Choroid plexus epithelial cell (primary cell): ENCODE results near the gene UHRF2.

ENCODE experiments used
- DNase-seq: peaks from one replicate; pipeline ENCODE4 v3.0.0-alpha.2; 2010; ENCODE audit warnings: low read depth
- H3K4me3 ChIP-seq: 2 replicates; pipeline ENCODE4 v1.5.1; 2011; ENCODE audit warnings: low read depth, mild to moderate bottlenecking, control low read depth, low read length, moderate library complexity
- TF ChIP-seq, protein P1 (sequence below): conservative IDR thresholded peaks from 2 replicates; pipeline ENCODE4 v1.5.1; 2011; ENCODE audit warnings: low read depth, mild to moderate bottlenecking, control low read depth, inconsistent platforms, low read length, moderate library complexity

The UHRF2 gene

DNA sequence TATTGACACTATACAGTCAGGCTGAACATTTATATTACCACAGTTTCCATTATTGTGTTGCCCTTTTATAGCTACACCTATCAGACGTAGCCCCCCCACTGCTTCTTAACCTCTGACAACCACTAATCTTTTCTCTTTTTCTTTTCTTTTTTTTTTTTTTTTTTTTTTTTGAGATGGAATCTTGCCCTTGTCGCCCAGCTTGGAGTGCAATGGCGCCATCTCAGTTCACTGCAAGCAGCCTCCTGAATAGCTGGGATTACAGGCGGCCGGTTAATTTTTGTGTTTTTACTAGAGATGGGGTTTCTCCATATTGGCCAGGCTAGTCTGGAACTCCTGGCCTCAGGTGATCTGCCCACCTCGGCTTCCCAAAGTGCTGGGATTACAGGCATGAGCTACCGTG, 75.4 kb downstream of the UHRF2 start:
- DNase-seq: peak; percentile 13
- TF ChIP-seq, protein P1, sequence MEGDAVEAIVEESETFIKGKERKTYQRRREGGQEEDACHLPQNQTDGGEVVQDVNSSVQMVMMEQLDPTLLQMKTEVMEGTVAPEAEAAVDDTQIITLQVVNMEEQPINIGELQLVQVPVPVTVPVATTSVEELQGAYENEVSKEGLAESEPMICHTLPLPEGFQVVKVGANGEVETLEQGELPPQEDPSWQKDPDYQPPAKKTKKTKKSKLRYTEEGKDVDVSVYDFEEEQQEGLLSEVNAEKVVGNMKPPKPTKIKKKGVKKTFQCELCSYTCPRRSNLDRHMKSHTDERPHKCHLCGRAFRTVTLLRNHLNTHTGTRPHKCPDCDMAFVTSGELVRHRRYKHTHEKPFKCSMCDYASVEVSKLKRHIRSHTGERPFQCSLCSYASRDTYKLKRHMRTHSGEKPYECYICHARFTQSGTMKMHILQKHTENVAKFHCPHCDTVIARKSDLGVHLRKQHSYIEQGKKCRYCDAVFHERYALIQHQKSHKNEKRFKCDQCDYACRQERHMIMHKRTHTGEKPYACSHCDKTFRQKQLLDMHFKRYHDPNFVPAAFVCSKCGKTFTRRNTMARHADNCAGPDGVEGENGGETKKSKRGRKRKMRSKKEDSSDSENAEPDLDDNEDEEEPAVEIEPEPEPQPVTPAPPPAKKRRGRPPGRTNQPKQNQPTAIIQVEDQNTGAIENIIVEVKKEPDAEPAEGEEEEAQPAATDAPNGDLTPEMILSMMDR: peak; percentile 27
- H3K4me3 ChIP-seq: no peak overlapping the region

DNA sequence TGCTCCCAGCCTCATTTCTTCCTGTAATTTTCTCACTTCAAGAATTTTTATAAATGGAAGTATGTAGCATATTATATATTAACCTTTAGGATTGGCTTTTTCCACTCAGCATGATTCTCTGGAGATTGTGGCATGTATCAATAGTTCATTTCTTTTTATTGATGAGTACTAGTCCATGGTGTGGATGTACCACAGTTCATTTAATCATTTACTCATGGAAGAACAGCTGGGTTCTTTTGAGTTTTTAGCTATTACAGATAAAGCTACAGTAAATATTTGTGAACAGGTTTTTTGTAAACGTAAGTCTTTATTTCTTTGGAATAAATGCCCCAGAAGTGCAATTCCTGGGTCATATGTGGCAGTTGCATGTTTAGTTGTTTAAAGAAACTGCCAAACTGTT, 76.1 kb downstream of the UHRF2 start:
- no peak for DNase-seq
- no peak overlapping the region for H3K4me3 ChIP-seq
- TF ChIP-seq, protein P1: no peak

DNA sequence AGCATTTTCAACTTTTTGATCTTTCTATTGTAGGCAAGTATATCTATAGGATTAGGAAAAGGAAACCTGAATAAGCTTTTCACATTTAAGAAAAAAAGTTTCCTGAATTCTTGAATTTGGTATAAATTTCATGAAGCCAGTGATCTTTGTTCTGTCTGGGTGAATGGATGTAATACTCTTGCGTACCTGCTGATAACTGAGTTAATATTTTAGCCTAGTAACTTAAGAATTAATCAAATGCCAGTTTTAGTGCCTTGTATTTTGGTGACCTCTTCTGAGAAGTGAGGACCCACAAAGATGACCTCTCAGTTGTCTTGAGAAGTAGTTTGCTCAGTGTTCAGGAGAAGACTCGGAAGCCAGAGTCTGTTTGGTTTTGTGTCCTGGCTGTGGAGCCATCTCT, 77.9 kb downstream of the UHRF2 start:
- DNase-seq: no peak
- TF ChIP-seq, protein P1: no peak

DNA sequence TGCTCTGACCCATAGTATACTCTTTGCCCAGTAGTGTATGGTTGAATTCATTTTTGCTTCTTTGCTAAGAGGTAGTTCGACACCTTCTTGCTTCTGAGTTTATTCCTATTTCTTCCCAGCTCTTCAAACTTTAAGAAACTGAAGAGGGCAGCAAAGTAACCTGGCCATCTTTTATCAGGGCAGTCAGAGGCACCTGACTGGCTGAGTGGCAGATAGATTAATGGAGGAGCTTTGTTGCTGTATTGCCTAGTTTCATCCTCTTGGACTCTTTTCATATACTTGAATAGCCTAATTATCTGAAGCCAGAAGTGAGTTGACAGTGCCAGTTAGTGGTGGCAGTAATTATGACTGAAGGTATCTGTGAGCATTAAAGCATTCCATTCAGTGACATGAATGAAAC, 82.5 kb downstream of the UHRF2 start:
- TF ChIP-seq, protein P1: no peak
- no peak overlapping the region for H3K4me3 ChIP-seq

More for the DNA sequence above, 77.9 kb downstream of the UHRF2 start:
- no peak overlapping the region for H3K4me3 ChIP-seq

DNA sequence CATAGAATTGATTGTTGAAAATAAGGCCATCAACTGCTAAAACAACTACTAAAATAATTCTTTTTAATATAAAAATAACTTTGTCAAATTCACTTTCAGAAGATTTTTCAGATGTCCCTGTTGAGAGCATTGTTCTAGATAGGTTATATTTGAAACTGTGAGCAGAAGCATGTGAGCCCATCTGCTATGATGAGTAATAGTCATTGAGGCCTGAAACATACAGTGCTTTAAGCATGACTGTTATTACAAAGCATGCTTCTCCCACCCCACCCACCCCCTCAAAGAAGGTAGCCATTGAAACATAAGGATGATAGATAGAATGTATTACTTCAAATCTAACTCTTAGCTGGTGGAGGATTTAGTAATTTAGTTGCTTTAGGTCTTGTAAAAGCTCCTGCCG, 86.0 kb downstream of the UHRF2 start:
- TF ChIP-seq, protein P1: no peak
- peak; percentile 67 for DNase-seq
- no peak overlapping the region for H3K4me3 ChIP-seq

More for the DNA sequence above, 82.5 kb downstream of the UHRF2 start:
- DNase-seq: no peak

DNA sequence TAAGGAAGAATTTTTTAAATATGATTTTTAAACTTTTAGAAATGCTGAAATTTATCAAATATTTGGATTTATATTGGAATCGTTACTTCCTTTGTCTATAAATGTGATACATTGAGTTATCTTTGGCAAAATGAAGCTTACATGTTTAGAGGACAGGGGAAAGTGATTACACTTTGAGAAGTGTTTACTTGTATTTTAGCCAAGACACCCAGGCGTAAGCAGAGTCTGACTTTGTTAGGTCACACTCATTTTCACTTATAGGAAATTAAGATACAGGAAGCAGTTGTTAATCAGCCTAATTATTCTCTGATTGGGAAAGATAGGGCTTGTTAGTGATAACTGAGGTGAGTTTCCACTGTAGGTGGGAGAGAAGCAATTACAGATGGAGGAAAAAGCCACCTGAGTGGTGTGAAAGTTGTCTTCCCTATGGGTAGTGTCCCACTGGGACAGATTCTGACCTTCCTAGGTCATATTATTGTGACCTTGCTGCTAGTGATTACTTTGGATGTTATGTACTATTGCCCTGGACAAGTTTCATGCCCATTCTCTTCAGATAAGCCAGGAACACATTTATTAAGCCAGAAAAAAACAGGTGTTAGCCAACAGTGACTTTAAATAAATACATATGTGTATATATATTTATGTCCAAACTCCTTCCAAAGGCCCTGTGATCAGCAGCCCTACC, 88.7 kb downstream of the UHRF2 start:
- DNase-seq: no peak
- H3K4me3 ChIP-seq: no peak overlapping the region
- TF ChIP-seq, protein P1: no peak

DNA sequence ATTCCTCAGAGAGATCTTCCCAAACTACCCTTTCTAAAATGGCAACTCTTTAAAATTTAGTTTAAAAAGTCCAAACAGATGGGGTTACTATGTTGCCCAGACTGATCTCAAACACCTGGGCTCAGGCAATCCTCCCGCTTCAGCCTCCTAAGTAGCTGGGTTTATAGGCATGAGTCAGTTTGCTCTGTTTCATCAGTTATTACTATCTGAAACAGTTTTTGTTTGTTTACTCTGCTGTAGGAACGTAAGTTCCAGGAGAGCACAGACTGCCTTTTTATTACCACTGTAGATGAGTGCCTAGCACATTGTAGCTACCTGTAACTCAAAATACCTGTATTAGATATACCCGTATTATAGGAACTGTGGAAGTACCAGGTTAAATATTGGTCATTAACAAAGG, 89.4 kb downstream of the UHRF2 start:
- no peak overlapping the region for H3K4me3 ChIP-seq
- peak; percentile 30 for DNase-seq
- TF ChIP-seq, protein P1: no peak
